Central memory CD4-positive, alpha-beta T cell (primary cell): Measurements from ENCODE around the gene UNC5A.

ENCODE experiments used
- DNase-seq: peaks from one replicate; pipeline ENCODE4 v3.0.0; 2022

Gene UNC5A

GRCh38 chr5:176781638-176782570 lies 28.5 kb upstream of the UNC5A start:
- no peak for DNase-seq

- no peak for DNase-seq
Measured at GRCh38 chr5:176784218-176785165, 25.9 kb upstream of the UNC5A start.

- DNase-seq = no peak
Measured at GRCh38 chr5:176785184-176786145, 24.9 kb upstream of the UNC5A start.

- no peak for DNase-seq
Measured at GRCh38 chr5:176787676-176788075, 22.7 kb upstream of the UNC5A start.

- no peak for DNase-seq
Measured at GRCh38 chr5:176788091-176788490, 22.3 kb upstream of the UNC5A start.

- no peak for DNase-seq
Measured at GRCh38 chr5:176788941-176789872, 21.2 kb upstream of the UNC5A start.

GRCh38 chr5:176789873-176790615 lies 20.3 kb upstream of the UNC5A start:
- DNase-seq = no peak

- no peak for DNase-seq
Measured at GRCh38 chr5:176790941-176791340, 19.4 kb upstream of the UNC5A start.

- DNase-seq = no peak
Measured at GRCh38 chr5:176792655-176793342, 17.6 kb upstream of the UNC5A start.

GRCh38 chr5:176793343-176793699 lies 17.0 kb upstream of the UNC5A start:
- no peak for DNase-seq

GRCh38 chr5:176793736-176794135 lies 16.6 kb upstream of the UNC5A start:
- DNase-seq = no peak

- DNase-seq = no peak
Measured at GRCh38 chr5:176794509-176794908, 15.8 kb upstream of the UNC5A start.

- no peak for DNase-seq
Measured at GRCh38 chr5:176796411-176796810, 13.9 kb upstream of the UNC5A start.

- no peak for DNase-seq
Measured at GRCh38 chr5:176796970-176797369, 13.4 kb upstream of the UNC5A start.

- no peak for DNase-seq
Measured at GRCh38 chr5:176797456-176798050, 12.8 kb upstream of the UNC5A start.

GRCh38 chr5:176798086-176798876 lies 12.1 kb upstream of the UNC5A start:
- DNase-seq = no peak

GRCh38 chr5:176798949-176799348 lies 11.4 kb upstream of the UNC5A start:
- DNase-seq = no peak

- no peak for DNase-seq
Measured at GRCh38 chr5:176799488-176799887, 10.9 kb upstream of the UNC5A start.

- no peak for DNase-seq
Measured at GRCh38 chr5:176800024-176800423, 10.3 kb upstream of the UNC5A start.
